B cell (primary cell): ENCODE results near the gene COL6A1. TPM values are rescaled to one million over a fixed set of nuclear protein-coding genes. Genes with fewer than 3 reads are reported as not detected.

Experiments
- ATAC-seq: fragments of 200-7000 bp; cut with Tn5 transposase; one replicate; pipeline ENCODE4 v1.10.0; 2021; ENCODE audit warnings: low read depth, mild to moderate bottlenecking, moderate number of reproducible peaks, moderate library complexity
- CTCF ChIA-PET: fragments of 350-600 bp; sonication (Branson Sonifier 250); formaldehyde crosslinking; loops from one replicate; lab custom pipeline; 2021; ENCODE audit warnings: antibody characterized with exemption, inconsistent platforms; lab: Charles Lee
- POLR2A ChIA-PET: fragments of 350-600 bp; sonication (Branson Sonifier 250); formaldehyde crosslinking; loops from one replicate; lab custom pipeline; 2021; ENCODE audit warnings: antibody characterized with exemption; lab: Charles Lee
- DNase-seq: peaks from one replicate; pipeline ENCODE4 v3.0.0; 2013
- H2AFZ ChIP-seq: 2 replicates; pipeline ENCODE4 v1.6.1; 2012; ENCODE audit warnings: mild to moderate bottlenecking, low read depth, low read length; ENCODE audit not compliant: insufficient read depth, poor library complexity, severe bottlenecking
- H3K27ac ChIP-seq, 2 donors: 1 replicate in 1 of 2; 2 replicates in 1 of 2; pipeline ENCODE4 v1.5.1; 2012 to 2013; ENCODE audit warnings: low read length in 2 of 2, mild to moderate bottlenecking in 2 of 2, moderate library complexity in 1 of 2
- H3K27me3 ChIP-seq, 4 experiments: fragments of 200-600 bp in 1 of 4; sonication (generic) in 1 of 4; replicated peaks in 1 of 4; 1 replicate in 2 of 4; 2 replicates in 2 of 4; pipeline versions ENCODE4 v1.6.1 to v1.7.0; 2013 to 2016; ENCODE audit warnings: low read length in 3 of 4, mild to moderate bottlenecking in 2 of 4, mixed read lengths in 1 of 4, moderate library complexity in 1 of 4; ENCODE audit not compliant: insufficient read depth in 4 of 4, control insufficient read depth in 3 of 4; ENCODE audit errors: control extremely low read depth in 1 of 4
- H3K36me3 ChIP-seq, 2 experiments: replicated peaks in 1 of 2; 1 replicate in 1 of 2; 2 replicates in 1 of 2; pipeline versions ENCODE4 v1.6.1 to v1.7.1; 2013; ENCODE audit warnings: low read length in 1 of 2; ENCODE audit not compliant: insufficient read depth in 2 of 2, control insufficient read depth in 1 of 2; ENCODE audit errors: control extremely low read depth in 1 of 2, extremely low read depth in 1 of 2
- H3K4me1 ChIP-seq, 2 donors: fragments of 200-600 bp in 1 of 2; sonication (generic) in 1 of 2; 1 replicate in 1 of 2; 2 replicates in 1 of 2; pipeline versions ENCODE4 v1.5.1 to v1.6.1; 2013 to 2017; ENCODE audit warnings: low read length in 2 of 2; ENCODE audit not compliant: control insufficient read depth in 2 of 2, insufficient read depth in 2 of 2
- H3K4me2 ChIP-seq: replicated peaks from 2 replicates; pipeline ENCODE3; 2012; ENCODE audit warnings: mild to moderate bottlenecking, low read depth, low read length; ENCODE audit not compliant: poor library complexity, severe bottlenecking
- H3K4me3 ChIP-seq, 5 experiments: fragments of 200-600 bp in 1 of 5; sonication (generic) in 1 of 5; 1 replicate in 3 of 5; 2 replicates in 2 of 5; pipeline versions ENCODE4 v1.5.1 to v1.7.0; 2011 to 2016; ENCODE audit warnings: low read length in 4 of 5, mild to moderate bottlenecking in 4 of 5, low read depth in 2 of 5, control low read depth in 1 of 5, moderate library complexity in 1 of 5; ENCODE audit not compliant: insufficient read depth in 1 of 5; ENCODE audit errors: control extremely low read depth in 1 of 5, extremely low read depth in 1 of 5
- H3K79me2 ChIP-seq: fragments of 200-600 bp; sonication (generic); one replicate; pipeline ENCODE4 v1.6.0; 2016; ENCODE audit warnings: low read length; ENCODE audit not compliant: control insufficient read depth, insufficient read depth
- H3K9ac ChIP-seq: fragments of 200-600 bp; sonication (generic); 2 replicates; pipeline ENCODE4 v1.6.1; 2017; ENCODE audit warnings: mild to moderate bottlenecking, low read length, moderate library complexity
- H3K9me3 ChIP-seq, 3 donors: one replicate each; pipeline versions ENCODE4 v1.6.1 to v1.7.1; 2013; ENCODE audit warnings: low read length in 2 of 3; ENCODE audit not compliant: control insufficient read depth in 2 of 3, insufficient read depth in 1 of 3; ENCODE audit errors: control extremely low read depth in 1 of 3
- H4K20me1 ChIP-seq: 2 replicates; pipeline ENCODE4 v1.6.0; 2012; ENCODE audit warnings: mild to moderate bottlenecking, low read length; ENCODE audit not compliant: insufficient read depth, control insufficient read depth, poor library complexity, severe bottlenecking
- H3K27ac Mint-ChIP-seq: one replicate; pipeline ENCODE4 v1.8.0; 2021; ENCODE audit warnings: mixed read lengths
- H3K27me3 Mint-ChIP-seq: one replicate; pipeline ENCODE4 v1.8.0; 2021; ENCODE audit warnings: mixed read lengths
- H3K4me1 Mint-ChIP-seq: one replicate; pipeline ENCODE4 v1.8.0; 2021; ENCODE audit warnings: mixed read lengths
- H3K4me3 Mint-ChIP-seq: one replicate; pipeline ENCODE4 v1.8.0; 2021; ENCODE audit warnings: mixed read lengths
- H3K9me3 Mint-ChIP-seq: one replicate; pipeline ENCODE4 v1.8.0; 2022; ENCODE audit warnings: mixed read lengths; ENCODE audit not compliant: insufficient read depth
- EZH2 ChIP-seq: IDR thresholded peaks from 2 replicates; pipeline ENCODE4 v1.6.1; 2012; ENCODE audit warnings: borderline replicate concordance, low read depth, mild to moderate bottlenecking, moderate library complexity, low read length; ENCODE audit not compliant: insufficient read depth, poor library complexity, severe bottlenecking
- WGBS: methylation state at CpG from one replicate; pipeline ENCODE4 v1.1.5; 2013; ENCODE audit warnings: missing lambda C conversion rate; ENCODE audit not compliant: insufficient coverage; 5-methylcytosine and 5-hydroxymethylcytosine counted together
- intact Hi-C: fragments of 100-400 bp; cut with micrococcal nuclease; formaldehyde crosslinking; loops from one replicate; pipeline ENCODE4 v1.10.0; 2022
- polyA plus RNA-seq: library from polyadenylated mRNA; depleted of rRNA; stranded (reverse); fragments of >200 nt; gene quantifications from 2 replicates; pipeline ENCODE4 v1.2.3, GENCODE V29; 2012
- total RNA-seq, 2 donors: library from RNA; stranded (reverse); fragments of 120-200 nt in 1 of 2; gene quantifications; 1 replicate in 1 of 2; 2 replicates in 1 of 2; pipeline versions ENCODE4 v1.2.3 to v1.2.4, GENCODE V29; 2013 to 2022
- TF ChIP-seq, protein P1 (sequence below): fragments of 200-600 bp; IDR thresholded peaks from one replicate; pipeline ENCODE4 v1.8.0; 2022; ENCODE audit warnings: antibody characterized with exemption, mild to moderate bottlenecking

The COL6A1 gene
- total and polyA plus RNA-seq, 2 donors (not counting 1 experiment from before 2014, with no cell fraction given) = 0.39 to 0.67 TPM

DNA sequence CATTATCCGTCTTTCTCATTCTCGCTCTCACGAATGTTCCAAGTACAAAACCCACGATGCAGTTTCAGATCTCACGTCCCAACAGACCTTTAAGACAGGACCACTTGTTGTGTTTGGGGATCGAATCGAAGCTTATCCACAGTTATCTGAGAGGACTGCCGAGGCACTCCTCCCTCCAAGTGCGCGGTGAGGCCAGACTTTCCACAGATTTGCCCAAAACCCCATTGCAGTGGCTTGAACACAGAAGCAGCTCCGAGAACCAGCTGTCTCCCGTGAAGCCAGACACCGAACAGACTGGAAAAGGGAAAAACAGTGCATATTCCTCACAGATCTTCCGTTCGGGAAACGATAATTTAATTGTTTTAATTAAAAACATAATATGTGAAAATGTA is 69.8 kb downstream of the COL6A1 start:
- no peak overlapping the region for H3K4me3 ChIP-seq
- peaks cover 0 to 3% (median 0%) of the 10 kb centered on the region in 4 experiments for H3K27me3 ChIP-seq
- H3K4me1 ChIP-seq = no peaks in the 10 kb centered on the region
- intact Hi-C loops = no loop called here
- no peak for ATAC-seq
- H3K79me2 ChIP-seq = no peaks in the 10 kb centered on the region
- no peaks in the 10 kb centered on the region for H3K27me3 Mint-ChIP-seq
- H3K27ac ChIP-seq = no peak overlapping the region
- H3K4me1 Mint-ChIP-seq = no peaks in the 10 kb centered on the region
- peaks cover 0 to 31% (median 0%) of the 10 kb centered on the region in 3 donors for H3K9me3 ChIP-seq
- no peak overlapping the region for H2AFZ ChIP-seq
- POLR2A ChIA-PET = no interaction called here
- no peak overlapping the region for H3K9ac ChIP-seq
- no peaks in the 10 kb centered on the region for H4K20me1 ChIP-seq
- no peak for DNase-seq
- H3K9me3 Mint-ChIP-seq = peaks cover 3% of the 10 kb centered on the region
- no peak overlapping the region for H3K27ac Mint-ChIP-seq
- no peak overlapping the region for H3K4me2 ChIP-seq
- CTCF ChIA-PET = no interaction called here
- H3K36me3 ChIP-seq = no peaks in the 10 kb centered on the region
- TF ChIP-seq, protein P1, sequence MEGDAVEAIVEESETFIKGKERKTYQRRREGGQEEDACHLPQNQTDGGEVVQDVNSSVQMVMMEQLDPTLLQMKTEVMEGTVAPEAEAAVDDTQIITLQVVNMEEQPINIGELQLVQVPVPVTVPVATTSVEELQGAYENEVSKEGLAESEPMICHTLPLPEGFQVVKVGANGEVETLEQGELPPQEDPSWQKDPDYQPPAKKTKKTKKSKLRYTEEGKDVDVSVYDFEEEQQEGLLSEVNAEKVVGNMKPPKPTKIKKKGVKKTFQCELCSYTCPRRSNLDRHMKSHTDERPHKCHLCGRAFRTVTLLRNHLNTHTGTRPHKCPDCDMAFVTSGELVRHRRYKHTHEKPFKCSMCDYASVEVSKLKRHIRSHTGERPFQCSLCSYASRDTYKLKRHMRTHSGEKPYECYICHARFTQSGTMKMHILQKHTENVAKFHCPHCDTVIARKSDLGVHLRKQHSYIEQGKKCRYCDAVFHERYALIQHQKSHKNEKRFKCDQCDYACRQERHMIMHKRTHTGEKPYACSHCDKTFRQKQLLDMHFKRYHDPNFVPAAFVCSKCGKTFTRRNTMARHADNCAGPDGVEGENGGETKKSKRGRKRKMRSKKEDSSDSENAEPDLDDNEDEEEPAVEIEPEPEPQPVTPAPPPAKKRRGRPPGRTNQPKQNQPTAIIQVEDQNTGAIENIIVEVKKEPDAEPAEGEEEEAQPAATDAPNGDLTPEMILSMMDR = no peak
- no peak for TF ChIP-seq EZH2
- 86% methylated on average over 13 of the region's 16 CpGs for WGBS
- no peak overlapping the region for H3K4me3 Mint-ChIP-seq

DNA sequence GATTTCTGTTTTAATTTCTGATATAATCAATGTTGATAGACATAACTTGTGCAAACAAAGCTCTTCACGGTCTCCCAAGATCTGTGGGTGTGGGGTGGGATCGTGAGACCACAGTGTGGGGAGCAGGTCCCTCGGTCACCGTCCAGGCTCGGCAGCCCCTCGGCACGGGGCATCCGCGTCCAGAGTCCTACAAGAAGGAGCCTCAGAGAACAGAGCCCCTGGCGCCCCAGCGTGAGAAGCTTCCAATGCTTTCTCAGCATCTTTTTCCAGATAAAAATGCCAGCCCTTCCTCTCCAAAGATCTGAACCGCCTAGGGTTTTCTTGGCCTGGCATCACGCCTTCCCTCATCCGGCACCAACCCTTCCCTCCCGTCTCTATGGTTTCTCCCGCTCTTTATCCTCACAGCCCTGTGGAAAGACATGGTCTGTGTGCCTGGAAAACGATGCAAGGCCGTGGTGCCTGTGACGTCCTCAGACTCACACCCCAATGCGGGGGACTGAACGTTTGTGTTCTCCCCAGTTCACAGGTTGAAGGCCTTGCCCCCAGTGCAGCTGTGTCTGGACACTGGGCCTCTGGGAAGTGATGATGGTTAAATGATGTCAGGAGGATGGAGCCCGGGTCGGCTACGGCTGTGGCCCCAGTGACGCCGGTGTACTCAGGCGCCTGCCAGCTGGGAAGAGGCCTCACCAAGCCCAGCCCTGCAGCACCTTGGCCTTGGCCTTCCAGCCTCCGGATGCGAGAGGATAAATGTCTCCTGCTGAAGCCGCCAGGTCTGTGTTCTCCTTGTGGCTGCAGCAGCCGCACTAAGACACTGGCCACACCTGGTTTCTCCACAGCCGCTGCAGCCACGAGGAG is 70.5 kb downstream of the COL6A1 start:
- Histone ChIP-seq H3K27ac (no peak overlapping the region), H3K27me3 (peaks cover 0 to 8% (median 0%) of the 10 kb centered on the region in 4 experiments), H3K4me3 (no peak overlapping the region), H3K4me2 (no peak overlapping the region), H3K36me3 (no peaks in the 10 kb centered on the region), H3K9ac (no peak overlapping the region), H2AFZ (no peak overlapping the region), H3K79me2 (no peaks in the 10 kb centered on the region), H3K4me1 (peaks cover 1 to 3% of the 10 kb centered on the region in 2 donors), H3K9me3 (peaks cover 0 to 24% (median 0%) of the 10 kb centered on the region in 3 donors), H4K20me1 (no peaks in the 10 kb centered on the region)
- TF ChIP-seq, protein P1 = no peak
- TF ChIP-seq EZH2 = no peak
- intact Hi-C loops = no loop called here
- no peaks in the 10 kb centered on the region for H3K4me1 Mint-ChIP-seq
- ChIA-PET CTCF (no interaction called here), POLR2A (no interaction called here)
- H3K27me3 Mint-ChIP-seq = no peaks in the 10 kb centered on the region
- ATAC-seq (no peak), DNase-seq (no peak)
- H3K27ac Mint-ChIP-seq = no peak overlapping the region
- no peak overlapping the region for H3K4me3 Mint-ChIP-seq
- H3K9me3 Mint-ChIP-seq = peaks cover 2% of the 10 kb centered on the region
- 90% methylated on average over 28 of the region's 33 CpGs for WGBS
